GM10266 (cell line): ENCODE measurements around the gene CACNA2D3.

Experiments used
- DNase-seq: peaks from one replicate; pipeline ENCODE4 v3.0.0; 2012; ENCODE audit errors: extremely low spot score
- CTCF ChIP-seq: IDR thresholded peaks from 2 replicates; pipeline ENCODE4 v1.5.1; 2012; ENCODE audit warnings: mild to moderate bottlenecking, low read depth; ENCODE audit not compliant: control insufficient read depth, insufficient read depth; ENCODE audit errors: missing control alignments

Gene CACNA2D3

GRCh38 chr3:54518011-54518675 is 395.8 kb downstream of the CACNA2D3 start:
- TF ChIP-seq CTCF, result no peak
- DNase-seq, result no peak

GRCh38 chr3:54519493-54519892 is 397.1 kb downstream of the CACNA2D3 start:
- TF ChIP-seq CTCF, result no peak
- no peak for DNase-seq

GRCh38 chr3:54520060-54520459 is 397.7 kb downstream of the CACNA2D3 start:
- no peak for TF ChIP-seq CTCF
- no peak for DNase-seq

GRCh38 chr3:54527521-54527920 is 405.2 kb downstream of the CACNA2D3 start:
- DNase-seq, result no peak
- TF ChIP-seq CTCF, result no peak

GRCh38 chr3:54527953-54528352 is 405.6 kb downstream of the CACNA2D3 start:
- DNase-seq, result no peak
- no peak for TF ChIP-seq CTCF

GRCh38 chr3:54528668-54529067 is 406.3 kb downstream of the CACNA2D3 start:
- no peak for TF ChIP-seq CTCF
- no peak for DNase-seq

- DNase-seq, result no peak
- TF ChIP-seq CTCF, result no peak
Measured at GRCh38 chr3:54530091-54530490, 407.7 kb downstream of the CACNA2D3 start.
